Measurements from ENCODE around the gene NCAPD2.
"Not testable (repeated sequence)": the region's sequence is repeated elsewhere in the genome, so short reads cannot be mapped to it uniquely, and the experiment has no call there.

The NCAPD2 gene

GRCh38 chr12:6534945-6535696 lies 41.2 kb downstream of the NCAPD2 start:
- peak; percentile 65 for DNase-seq (ENCODE audit: low read depth)

- DNase-seq (ENCODE audit: low read depth), result no peak
These were observed 41.7 kb downstream of the NCAPD2 start for GRCh38 chr12:6535697-6535946.

- no peak for DNase-seq (ENCODE audit: low read depth)
These were observed 42.3 kb downstream of the NCAPD2 start for GRCh38 chr12:6535960-6536847.

GRCh38 chr12:6536894-6537579 lies 43.1 kb downstream of the NCAPD2 start:
- no peak for DNase-seq (ENCODE audit: low read depth)

GRCh38 chr12:6537580-6538419 lies 43.9 kb downstream of the NCAPD2 start:
- DNase-seq (ENCODE audit: low read depth), result not testable (repeated sequence)

GRCh38 chr12:6538420-6539313 lies 44.8 kb downstream of the NCAPD2 start:
- no peak for DNase-seq (ENCODE audit: low read depth)

- DNase-seq (ENCODE audit: low read depth), result no peak
These were observed 45.4 kb downstream of the NCAPD2 start for GRCh38 chr12:6539314-6539682.

GRCh38 chr12:6539707-6540134 lies 45.8 kb downstream of the NCAPD2 start:
- DNase-seq (ENCODE audit: low read depth), result no peak

GRCh38 chr12:6540181-6540877 lies 46.4 kb downstream of the NCAPD2 start:
- no peak for DNase-seq (ENCODE audit: low read depth)

GRCh38 chr12:6541371-6542165 lies 47.7 kb downstream of the NCAPD2 start:
- no peak for DNase-seq (ENCODE audit: low read depth)

- DNase-seq (ENCODE audit: low read depth), result no peak
These were observed 48.5 kb downstream of the NCAPD2 start for GRCh38 chr12:6542209-6543009.

- no peak for DNase-seq (ENCODE audit: low read depth)
These were observed 52.1 kb downstream of the NCAPD2 start for GRCh38 chr12:6546016-6546415.

GRCh38 chr12:6547566-6547965 lies 53.7 kb downstream of the NCAPD2 start:
- no peak for DNase-seq (ENCODE audit: low read depth)

GRCh38 chr12:6547987-6548386 lies 54.1 kb downstream of the NCAPD2 start:
- no peak for DNase-seq (ENCODE audit: low read depth)

GRCh38 chr12:6548556-6548955 lies 54.7 kb downstream of the NCAPD2 start:
- no peak for DNase-seq (ENCODE audit: low read depth)

- DNase-seq (ENCODE audit: low read depth), result no peak
These were observed 55.2 kb downstream of the NCAPD2 start for GRCh38 chr12:6548966-6549683.

GRCh38 chr12:6549684-6550151 lies 55.8 kb downstream of the NCAPD2 start:
- no peak for DNase-seq (ENCODE audit: low read depth)
